ENCODE measurements around the gene PRPF6. TPM values are rescaled to one million over a fixed set of nuclear protein-coding genes. Genes with fewer than 3 reads are reported as not detected.

The PRPF6 gene
- total and polyA plus RNA-seq, 2 of the 13 experiments (the other 11 are each of a cell fraction or from before 2014, with no cell fraction given), result 63.7 to 101 TPM

- TF ChIP-seq ZNF572 (CRISPR knock-in tag; IDR thresholded peaks at IDR 0.05) (0 out of 2 replicates have a peak, but pooled peaks have one; percentile 2), TBX3 (IDR thresholded peaks at IDR 0.05; ENCODE audit: borderline replicate concordance) (no peak), RNF219 (CRISPR knock-in tag; IDR thresholded peaks at IDR 0.05) (no peak), ZNF547 (CRISPR knock-in tag; IDR thresholded peaks at IDR 0.05) (no peak), TEF (CRISPR knock-in tag; IDR thresholded peaks at IDR 0.05) (no peak), HMGA1 (CRISPR knock-in tag; conservative IDR thresholded peaks at IDR 0.05) (no peak), ZNF777 (CRISPR knock-in tag; IDR thresholded peaks at IDR 0.05) (no peak), SIX1 (CRISPR knock-in tag; IDR thresholded peaks at IDR 0.05; ENCODE audit: borderline replicate concordance) (0 out of 2 replicates have a peak, but pooled peaks have one; percentile 1), HDAC6 (IDR thresholded peaks at IDR 0.05; ENCODE audit: low read depth, low read length) (no peak), ZNF614 (CRISPR knock-in tag; IDR thresholded peaks at IDR 0.05; ENCODE audit: borderline replicate concordance) (no peak), ZBTB26 (CRISPR knock-in tag; IDR thresholded peaks at IDR 0.05; ENCODE audit: borderline replicate concordance) (no peak; the same call in 1 of the 2 replicates), TEAD2 (CRISPR knock-in tag; IDR thresholded peaks at IDR 0.05) (no peak), DZIP1 (CRISPR knock-in tag; IDR thresholded peaks at IDR 0.05) (no peak), CTCF (CRISPR knock-in tag; IDR thresholded peaks at IDR 0.05) (peak; percentile 69), JUNB (CRISPR knock-in tag; IDR thresholded peaks at IDR 0.05; ENCODE audit: borderline replicate concordance) (no peak), ZBTB33 (CRISPR knock-in tag; IDR thresholded peaks at IDR 0.05) (no peak), SP1 (IDR thresholded peaks at IDR 0.05) (no peak), SP1 (CRISPR knock-in tag; IDR thresholded peaks at IDR 0.05) (no peak)
Measured at GRCh38 chr20:63955281-63955826, 25.6 kb upstream of the PRPF6 start (continued).

All from HepG2 (cell line).